CD4-positive, alpha-beta T cell treated with Interleukin-21 for 1 hour (primary cell): ENCODE data around the gene MSL1.
"Not testable (repeated sequence)": the region's sequence is repeated elsewhere in the genome, so short reads cannot be mapped to it uniquely, and the experiment has no call there.

Source experiments
- DNase-seq: peaks from one replicate; pipeline ENCODE4 v3.0.0-alpha.2; 2020

The MSL1 gene

GRCh38 chr17:40130352-40131042 is 8.7 kb downstream of the MSL1 start:
- no peak for DNase-seq

DNA sequence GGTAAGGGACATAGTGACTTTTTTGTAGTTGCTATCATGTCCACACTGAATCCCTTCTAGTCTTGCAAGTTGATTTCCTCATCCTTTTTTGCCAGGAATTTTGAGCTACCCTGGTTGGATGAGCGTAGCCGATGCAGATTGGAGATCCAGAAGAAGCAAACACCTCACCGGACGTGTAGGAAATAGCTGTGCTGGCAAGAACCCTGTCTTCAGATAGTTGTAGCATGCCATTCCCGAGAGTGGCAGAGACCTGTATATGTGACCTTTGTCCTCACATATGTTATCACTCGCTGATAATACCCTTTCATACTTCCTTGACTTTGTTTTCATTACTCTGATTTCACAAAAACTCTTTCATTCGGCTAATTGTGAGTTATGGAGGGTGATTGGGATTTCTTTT is 12.4 kb downstream of the MSL1 start:
- DNase-seq, result no peak

DNA sequence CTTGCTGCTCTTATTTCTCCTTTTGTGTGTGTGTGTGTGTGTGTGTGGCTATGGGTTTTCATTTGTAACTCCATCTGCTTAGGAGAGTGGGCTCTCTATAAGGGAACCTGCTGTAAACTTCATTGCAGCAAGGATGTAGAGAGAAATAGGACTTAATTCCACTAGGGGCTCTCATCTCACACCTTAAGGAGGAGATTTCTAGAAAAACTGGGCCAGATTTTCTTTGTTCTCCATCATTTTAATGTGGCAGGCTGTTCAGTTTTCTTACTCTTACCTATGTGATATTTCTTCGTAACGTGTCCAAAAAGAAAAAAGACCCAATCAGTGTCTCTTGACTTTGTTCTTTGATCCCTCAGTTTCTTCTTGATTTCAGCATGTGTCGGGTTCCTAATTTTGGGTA is 14.0 kb downstream of the MSL1 start:
- no peak for DNase-seq

- DNase-seq, result no peak
Measured at GRCh38 chr17:40139566-40140058, 17.8 kb downstream of the MSL1 start.

- not testable (repeated sequence) for DNase-seq
Measured at GRCh38 chr17:40143166-40143565, 21.4 kb downstream of the MSL1 start.

GRCh38 chr17:40145476-40145875 is 23.7 kb downstream of the MSL1 start:
- DNase-seq, result no peak

- no peak for DNase-seq
Measured at GRCh38 chr17:40148527-40148926, 26.8 kb downstream of the MSL1 start.

GRCh38 chr17:40150276-40150675 is 28.5 kb downstream of the MSL1 start:
- no peak for DNase-seq

GRCh38 chr17:40151414-40151963 is 29.7 kb downstream of the MSL1 start:
- no peak for DNase-seq

DNA sequence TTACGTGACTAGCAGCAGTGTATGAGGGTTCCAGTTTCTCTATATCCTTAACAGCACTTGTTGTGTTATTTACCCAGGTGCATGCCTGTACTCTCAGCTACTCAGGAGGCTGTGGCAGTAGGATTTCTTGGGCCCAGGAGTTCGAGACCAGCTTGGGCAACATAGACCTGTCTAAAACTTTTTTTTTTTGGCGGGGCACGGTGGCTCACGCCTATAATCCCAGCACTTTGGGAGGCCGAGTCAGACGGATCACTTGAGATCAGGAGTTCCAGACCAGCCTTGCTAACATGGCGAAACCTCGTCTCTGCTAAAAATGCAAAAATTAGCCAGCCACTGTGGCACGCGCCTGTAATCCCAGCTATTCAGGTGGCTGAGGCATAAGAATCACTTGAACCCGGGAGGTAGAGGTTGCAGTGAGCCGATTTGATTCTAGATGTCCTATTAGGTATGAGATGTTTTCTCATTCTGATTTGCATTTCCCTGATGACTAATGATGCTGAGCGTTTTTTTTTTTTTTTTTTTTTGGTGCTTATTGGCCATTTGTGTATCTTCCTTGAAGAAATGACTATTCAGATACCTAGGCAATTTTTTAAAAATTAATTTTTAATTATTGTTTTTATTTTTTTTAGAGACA is 31.9 kb downstream of the MSL1 start:
- DNase-seq, result no peak

- DNase-seq, result no peak
Measured at GRCh38 chr17:40157973-40158372, 36.2 kb downstream of the MSL1 start.

DNA sequence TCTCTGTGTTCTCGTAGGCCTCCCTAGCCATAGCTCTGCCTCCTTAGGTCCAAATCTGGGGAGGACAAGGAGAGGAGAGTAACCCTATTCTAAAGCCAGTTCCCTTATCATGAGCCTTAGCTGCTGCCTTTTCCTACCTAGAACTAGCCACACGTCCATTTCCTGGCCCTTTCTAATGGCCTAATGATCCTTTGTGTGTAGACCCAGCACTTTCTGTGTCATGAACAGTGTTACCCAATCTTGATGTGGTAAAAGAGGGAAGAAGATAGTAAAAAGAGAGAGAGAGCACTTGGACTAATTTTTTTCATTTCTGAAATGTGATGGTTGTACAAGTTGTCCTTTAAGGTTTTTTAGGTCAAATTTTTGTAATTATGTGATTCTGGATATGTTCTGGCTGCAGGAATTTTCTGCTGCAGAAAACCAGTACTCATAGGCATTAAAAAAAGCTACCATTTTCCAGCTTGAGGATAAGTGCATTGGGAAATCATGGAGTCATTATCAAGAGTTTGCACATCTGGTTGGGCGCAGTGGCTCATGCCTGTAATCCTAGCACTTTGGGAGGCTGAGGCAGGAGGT is 36.8 kb downstream of the MSL1 start:
- no peak for DNase-seq

DNA sequence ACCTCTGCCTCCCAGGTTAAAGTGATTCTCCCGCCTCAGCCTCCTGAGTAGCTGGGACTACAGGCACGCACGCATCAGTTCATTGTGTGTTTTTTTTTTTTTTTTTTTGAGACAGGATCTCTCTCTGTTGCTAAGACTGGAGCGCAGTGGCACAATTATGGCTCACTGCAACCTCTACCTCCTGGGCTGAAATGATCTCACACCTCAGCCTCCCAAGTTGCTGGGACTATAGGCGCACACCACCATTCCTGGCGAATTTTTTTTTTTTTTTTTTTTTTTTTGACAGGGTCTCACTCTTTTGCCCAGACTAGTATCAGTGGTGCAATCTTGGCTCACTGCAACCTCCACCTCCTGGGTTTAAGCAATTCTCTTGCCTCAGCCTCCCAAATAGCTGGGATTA is 37.7 kb downstream of the MSL1 start:
- DNase-seq, result no peak

- DNase-seq, result no peak
Measured at GRCh38 chr17:40167685-40168261, 46.0 kb downstream of the MSL1 start.

DNA sequence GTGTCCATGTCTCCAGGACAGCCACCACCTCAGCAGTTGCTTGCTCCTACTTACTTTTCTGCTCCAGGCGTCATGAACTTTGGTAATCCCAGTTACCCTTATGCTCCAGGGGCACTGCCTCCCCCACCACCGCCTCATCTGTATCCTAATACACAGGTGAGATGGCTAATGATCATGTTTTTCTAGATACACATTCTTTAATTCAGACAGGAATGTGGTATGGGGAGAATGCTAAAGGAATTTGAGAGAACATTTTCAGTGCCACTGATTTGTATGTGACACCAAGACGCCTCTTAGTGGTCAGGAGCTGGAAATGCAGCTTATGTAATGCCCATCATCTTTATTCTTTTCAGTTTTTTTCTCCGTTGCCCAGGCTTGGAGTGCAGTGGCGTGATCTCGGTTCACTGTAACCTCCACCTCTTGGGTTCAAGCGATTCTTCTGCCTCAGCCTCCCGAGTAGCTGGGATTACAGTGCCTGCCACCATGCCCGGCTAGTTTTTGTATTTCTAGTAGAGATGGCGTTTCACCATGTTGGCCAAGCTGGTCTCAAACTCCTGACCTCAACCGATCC is 46.6 kb downstream of the MSL1 start:
- peak; percentile 76 for DNase-seq

GRCh38 chr17:40170325-40170724 is 48.6 kb downstream of the MSL1 start:
- no peak for DNase-seq

DNA sequence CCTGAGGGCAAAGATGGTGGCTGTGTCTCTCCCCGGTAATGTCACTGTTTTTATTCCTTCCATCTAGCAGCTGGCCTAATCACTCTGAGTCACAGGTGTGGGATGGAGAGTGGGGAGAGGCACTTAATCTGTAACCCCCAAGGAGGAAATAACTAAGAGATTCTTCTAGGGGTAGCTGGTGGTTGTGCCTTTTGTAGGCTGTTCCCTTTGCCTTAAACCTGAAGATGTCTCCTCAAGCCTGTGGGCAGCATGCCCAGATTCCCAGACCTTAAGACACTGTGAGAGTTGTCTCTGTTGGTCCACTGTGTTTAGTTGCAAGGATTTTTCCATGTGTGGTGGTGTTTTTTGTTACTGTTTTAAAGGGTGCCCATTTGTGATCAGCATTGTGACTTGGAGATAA is 50.0 kb downstream of the MSL1 start:
- no peak for DNase-seq

DNA sequence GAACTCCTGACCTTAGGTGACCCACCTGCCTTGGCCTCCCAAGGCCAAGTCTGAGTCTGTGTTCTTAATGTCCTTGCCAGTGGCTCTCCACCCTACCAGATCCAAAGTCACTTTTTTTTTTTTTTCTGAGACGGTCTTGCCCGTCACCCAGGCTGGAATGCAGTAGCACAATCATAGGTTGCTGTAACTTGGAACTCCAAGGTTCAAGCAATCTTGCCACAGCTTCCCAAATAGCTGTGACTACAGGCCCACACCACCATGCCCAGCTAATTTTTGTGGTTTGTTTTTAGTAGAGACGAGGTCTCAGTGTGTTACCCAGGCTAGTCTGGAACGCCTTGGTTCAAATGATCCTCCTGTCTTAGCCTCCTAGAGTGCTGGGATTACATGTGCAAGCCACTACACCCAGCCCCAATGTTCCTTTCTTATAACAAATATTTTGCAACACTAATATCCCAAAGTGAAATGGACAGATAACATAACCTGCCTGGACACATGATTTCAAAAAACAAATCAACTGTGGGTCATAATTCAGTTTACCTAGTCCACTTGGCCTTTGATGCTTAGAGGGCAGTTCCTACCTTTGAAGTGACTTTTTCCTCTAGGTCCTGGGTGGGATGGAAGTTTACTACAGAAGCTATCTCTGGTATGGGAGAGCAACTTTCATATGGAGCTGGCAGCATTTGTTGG is 51.5 kb downstream of the MSL1 start:
- no peak for DNase-seq

GRCh38 chr17:40173778-40174135 is 52.0 kb downstream of the MSL1 start:
- DNase-seq, result no peak

- DNase-seq, result no peak
Measured at GRCh38 chr17:40174514-40174913, 52.7 kb downstream of the MSL1 start.

GRCh38 chr17:40175928-40176753 is 54.4 kb downstream of the MSL1 start:
- no peak for DNase-seq

DNA sequence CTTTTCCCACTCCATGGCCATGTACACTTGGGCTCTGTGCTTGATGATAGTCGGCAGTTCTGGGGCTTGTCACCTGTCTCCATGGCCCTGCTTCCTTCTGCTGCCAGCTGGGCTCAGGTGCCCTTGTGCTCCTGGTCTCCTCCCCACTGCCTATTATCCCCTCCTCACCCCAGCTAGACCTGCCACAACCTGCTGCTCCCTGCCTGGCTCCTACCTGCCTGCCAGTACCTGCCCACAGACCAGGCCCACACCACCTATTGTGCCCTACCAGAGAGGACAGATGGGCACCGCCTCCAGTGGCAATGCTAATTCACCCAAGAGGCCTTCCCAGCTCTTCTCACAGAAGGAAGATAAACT is 55.0 kb downstream of the MSL1 start:
- no peak for DNase-seq
